Uterus (tissue), 4 donors: ENCODE data around the gene GRID2. TPM values are rescaled to one million over a fixed set of nuclear protein-coding genes. Genes with fewer than 3 reads are reported as not detected.

Experiments used
- DNase-seq, 2 donors: peaks; one replicate each; pipeline ENCODE4 v3.0.0-alpha.2; 2019 to 2020
- H3K27ac ChIP-seq, 2 donors: fragments of 200-600 bp; sonication (generic); 1 replicate in 1 of 2; 2 replicates in 1 of 2; pipeline ENCODE4 v1.5.1; 2016 to 2018
- H3K27me3 ChIP-seq, 2 donors: fragments of 200-600 bp; sonication (generic); one replicate each; pipeline ENCODE4 v1.5.1; 2018 to 2019; ENCODE audit warnings: control low read depth in 1 of 2
- H3K36me3 ChIP-seq, 2 donors: fragments of 200-600 bp; sonication (generic); one replicate each; pipeline ENCODE4 v1.5.1; 2019; ENCODE audit warnings: control low read depth in 1 of 2
- H3K4me1 ChIP-seq, 2 donors: fragments of 200-600 bp; sonication (generic); one replicate each; pipeline ENCODE4 v1.5.1; 2018 to 2019; ENCODE audit warnings: control low read depth in 1 of 2
- H3K4me3 ChIP-seq, 2 donors: fragments of 200-600 bp; sonication (generic); 1 replicate in 1 of 2; 2 replicates in 1 of 2; pipeline ENCODE4 v1.5.1; 2018 to 2019; ENCODE audit warnings: mild to moderate bottlenecking in 1 of 2
- H3K9me3 ChIP-seq, 2 donors: fragments of 200-600 bp; sonication (generic); one replicate each; pipeline ENCODE4 v1.5.1; 2019; ENCODE audit warnings: control low read depth in 1 of 2
- POLR2A ChIP-seq, 2 donors: fragments of 450-650 bp; IDR thresholded peaks; one replicate each; pipeline ENCODE4 v1.6.1; 2016; ENCODE audit warnings: antibody characterized with exemption in 2 of 2, mild to moderate bottlenecking in 1 of 2, moderate library complexity in 1 of 2
- intact Hi-C: fragments of 100-400 bp; cut with DNase I; formaldehyde crosslinking; loops from one replicate; pipeline ENCODE4 v1.15.1; 2023; ENCODE audit warnings: low total_unique reads
- total RNA-seq, 4 donors: library from RNA; depleted of rRNA in 3 of 4; stranded (reverse); fragments of >200 nt in 3 of 4; gene quantifications; one replicate each; pipeline versions ENCODE4 v1.1.0 to v1.2.4, GENCODE V29; 2014 to 2023
- TF ChIP-seq, protein P1 (sequence below), 4 experiments: fragments of 200-600 bp in 2 of 4; fragments of 450-650 bp in 2 of 4; sonication (generic) in 2 of 4; IDR thresholded peaks; one replicate each; pipeline ENCODE4 v1.5.1; 2016 to 2019; ENCODE audit warnings: antibody characterized with exemption in 4 of 4, mild to moderate bottlenecking in 2 of 4, moderate library complexity in 1 of 4
- donor health status: DM: yes; HTN: yes; CAD: no.

The GRID2 gene
- total RNA-seq, 4 donors from 2014 or later = 0.27 to 33.3 (median 0.59) TPM; not detected in 1

DNA sequence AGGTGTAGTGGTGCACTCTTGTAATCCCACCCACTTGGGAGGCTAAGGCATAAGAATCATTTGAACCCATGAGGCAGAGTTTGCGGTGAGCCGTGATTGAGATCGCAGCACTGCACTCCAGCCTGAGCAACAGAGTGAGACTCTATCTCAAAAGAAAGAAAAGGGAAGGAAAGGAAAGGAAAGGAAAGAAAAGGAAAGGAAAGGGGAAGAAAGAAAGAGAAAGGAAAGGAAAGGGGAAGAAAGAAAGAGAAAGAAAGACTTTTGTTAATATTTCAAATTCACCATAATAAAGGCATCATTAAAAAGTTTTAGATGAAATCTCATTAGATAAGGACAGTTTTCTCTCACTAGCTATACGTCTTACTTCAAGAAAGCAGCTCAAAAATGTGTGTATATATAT is 864.3 kb downstream of the GRID2 start:
- no peaks in the 10 kb centered on the region for H3K9me3 ChIP-seq
- TF ChIP-seq POLR2A (IDR thresholded peaks at IDR 0.05) = no peak
- TF ChIP-seq, protein P1, sequence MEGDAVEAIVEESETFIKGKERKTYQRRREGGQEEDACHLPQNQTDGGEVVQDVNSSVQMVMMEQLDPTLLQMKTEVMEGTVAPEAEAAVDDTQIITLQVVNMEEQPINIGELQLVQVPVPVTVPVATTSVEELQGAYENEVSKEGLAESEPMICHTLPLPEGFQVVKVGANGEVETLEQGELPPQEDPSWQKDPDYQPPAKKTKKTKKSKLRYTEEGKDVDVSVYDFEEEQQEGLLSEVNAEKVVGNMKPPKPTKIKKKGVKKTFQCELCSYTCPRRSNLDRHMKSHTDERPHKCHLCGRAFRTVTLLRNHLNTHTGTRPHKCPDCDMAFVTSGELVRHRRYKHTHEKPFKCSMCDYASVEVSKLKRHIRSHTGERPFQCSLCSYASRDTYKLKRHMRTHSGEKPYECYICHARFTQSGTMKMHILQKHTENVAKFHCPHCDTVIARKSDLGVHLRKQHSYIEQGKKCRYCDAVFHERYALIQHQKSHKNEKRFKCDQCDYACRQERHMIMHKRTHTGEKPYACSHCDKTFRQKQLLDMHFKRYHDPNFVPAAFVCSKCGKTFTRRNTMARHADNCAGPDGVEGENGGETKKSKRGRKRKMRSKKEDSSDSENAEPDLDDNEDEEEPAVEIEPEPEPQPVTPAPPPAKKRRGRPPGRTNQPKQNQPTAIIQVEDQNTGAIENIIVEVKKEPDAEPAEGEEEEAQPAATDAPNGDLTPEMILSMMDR (IDR thresholded peaks at IDR 0.05) = no peak

DNA sequence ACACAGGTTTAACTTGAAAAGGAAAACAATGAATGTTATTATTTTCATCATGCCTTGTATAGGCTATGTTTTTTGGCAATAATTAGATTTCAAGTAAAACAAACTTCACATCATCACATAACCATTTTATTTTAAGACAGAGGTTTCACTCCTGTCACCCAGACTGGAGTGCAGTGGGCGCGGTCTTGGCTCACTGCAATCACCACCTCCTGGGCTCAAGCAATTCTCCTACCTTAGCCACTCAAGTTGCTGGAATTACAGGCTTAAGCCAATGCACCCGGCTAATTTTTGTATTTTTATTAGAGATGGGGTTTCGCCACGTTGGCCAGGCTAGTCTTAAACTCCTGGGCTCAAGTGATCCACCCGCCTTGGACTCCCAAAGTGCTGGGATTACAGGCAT is 866.2 kb downstream of the GRID2 start:
- H3K27me3 ChIP-seq = no peaks in the 10 kb centered on the region
- H3K4me1 ChIP-seq = no peaks in the 10 kb centered on the region
- H3K36me3 ChIP-seq = no peaks in the 10 kb centered on the region
- intact Hi-C loops = no loop called here
- no peak overlapping the region for H3K27ac ChIP-seq
- no peak overlapping the region for H3K4me3 ChIP-seq
- TF ChIP-seq, protein P1 (IDR thresholded peaks at IDR 0.05) = no peak
- TF ChIP-seq POLR2A (IDR thresholded peaks at IDR 0.05) = no peak
- no peak for DNase-seq
- H3K9me3 ChIP-seq = no peaks in the 10 kb centered on the region

More for the DNA sequence above, 864.3 kb downstream of the GRID2 start:
- H3K4me1 ChIP-seq = no peaks in the 10 kb centered on the region
- no peaks in the 10 kb centered on the region for H3K27me3 ChIP-seq
- no peak overlapping the region for H3K27ac ChIP-seq
- no peak overlapping the region for H3K4me3 ChIP-seq
- no peak for DNase-seq
- intact Hi-C loops = no loop called here
- no peaks in the 10 kb centered on the region for H3K36me3 ChIP-seq

DNA sequence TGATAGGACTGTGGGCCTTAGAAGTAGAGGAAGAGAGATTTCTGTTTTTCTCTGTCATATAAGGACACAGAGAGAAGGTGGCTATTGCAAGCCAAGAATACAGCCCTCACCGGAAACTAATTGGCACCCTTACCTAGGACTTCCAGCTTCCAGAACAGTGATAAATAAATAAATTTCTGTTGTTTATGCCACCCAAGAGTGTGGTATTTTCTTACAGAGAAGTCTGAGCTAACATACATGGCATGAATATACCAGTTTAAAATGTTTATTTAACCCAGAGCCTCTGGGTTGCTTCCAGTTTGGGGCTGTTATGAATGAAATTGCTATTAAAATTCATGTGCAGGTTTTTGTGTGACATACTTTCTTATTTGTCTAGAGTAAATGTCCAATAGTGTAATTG is 870.8 kb downstream of the GRID2 start:
- no peak overlapping the region for H3K27ac ChIP-seq
- H3K27me3 ChIP-seq = no peaks in the 10 kb centered on the region
- no peak overlapping the region for H3K4me3 ChIP-seq
- TF ChIP-seq, protein P1 (IDR thresholded peaks at IDR 0.05) = no peak
- TF ChIP-seq POLR2A (IDR thresholded peaks at IDR 0.05) = no peak
- H3K4me1 ChIP-seq = no peaks in the 10 kb centered on the region
- no peak for DNase-seq
- no peaks in the 10 kb centered on the region for H3K36me3 ChIP-seq
- intact Hi-C loops = no loop called here
- no peaks in the 10 kb centered on the region for H3K9me3 ChIP-seq

DNA sequence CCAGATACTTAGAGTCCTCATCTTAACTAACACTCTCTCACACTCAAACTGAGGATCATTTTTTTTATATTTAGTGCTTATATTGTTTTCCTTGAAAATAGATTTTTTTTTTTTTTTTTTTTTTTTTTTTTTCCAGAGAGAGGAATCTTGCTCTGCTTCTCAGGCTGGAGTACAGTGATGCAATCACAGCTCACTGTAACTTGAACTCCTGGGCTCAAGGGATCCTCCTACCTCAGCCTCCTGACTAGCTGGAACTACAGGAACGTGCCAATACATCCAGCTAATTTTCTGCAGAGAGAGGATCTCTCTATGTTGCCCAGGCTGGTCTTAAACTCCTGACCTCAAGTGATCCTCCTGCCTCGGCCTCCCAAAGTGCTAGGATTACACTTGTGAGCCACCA is 874.5 kb downstream of the GRID2 start:
- H3K9me3 ChIP-seq = no peaks in the 10 kb centered on the region
- TF ChIP-seq, protein P1 (IDR thresholded peaks at IDR 0.05) = no peak
- no peak for TF ChIP-seq POLR2A (IDR thresholded peaks at IDR 0.05)
- H3K36me3 ChIP-seq = no peaks in the 10 kb centered on the region
- no peak overlapping the region for H3K27ac ChIP-seq
- H3K4me3 ChIP-seq = no peak overlapping the region
- no peaks in the 10 kb centered on the region for H3K27me3 ChIP-seq
- H3K4me1 ChIP-seq = no peaks in the 10 kb centered on the region
- intact Hi-C loops = no loop called here
- DNase-seq = no peak

DNA sequence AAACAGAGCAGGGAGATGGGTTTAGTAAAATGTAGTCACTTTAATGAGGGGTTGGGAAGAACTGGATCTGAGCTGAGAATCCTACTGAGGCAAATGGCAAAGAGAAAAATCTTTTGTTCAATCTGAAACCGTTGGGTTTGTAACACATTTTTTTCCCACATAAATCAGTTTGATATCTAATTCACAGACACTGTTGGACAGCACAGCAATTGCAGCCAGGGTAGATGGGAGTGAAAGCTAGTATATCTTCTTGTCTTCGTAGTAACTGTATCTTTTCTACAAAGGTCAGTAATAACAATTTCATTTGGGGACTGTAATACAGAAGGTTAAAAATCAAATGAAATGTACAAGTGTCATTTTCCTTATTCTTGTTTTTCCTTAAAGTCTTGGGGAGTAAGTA is 875.3 kb downstream of the GRID2 start:
- DNase-seq = no peak
- Histone ChIP-seq H3K27me3 (no peaks in the 10 kb centered on the region), H3K36me3 (no peaks in the 10 kb centered on the region), H3K4me3 (no peak overlapping the region), H3K4me1 (no peaks in the 10 kb centered on the region), H3K27ac (no peak overlapping the region), H3K9me3 (no peaks in the 10 kb centered on the region)
- no peak for TF ChIP-seq POLR2A (IDR thresholded peaks at IDR 0.05)
- TF ChIP-seq, protein P1 (IDR thresholded peaks at IDR 0.05) = no peak
- intact Hi-C loops = no loop called here
